Neural cell (in vitro differentiated cells): ENCODE results near the gene NPAS2.

Experiments
- EP300 ChIP-seq: fragments of 450-650 bp; conservative IDR thresholded peaks from 2 replicates; pipeline ENCODE4 v1.6.1; 2014; ENCODE audit warnings: antibody characterized with exemption, mild to moderate bottlenecking, moderate library complexity; ENCODE audit not compliant: poor library complexity, severe bottlenecking
- POLR2AphosphoS5 ChIP-seq: IDR thresholded peaks from 2 replicates; pipeline ENCODE4 v1.6.1; 2012
- SMC3 ChIP-seq: fragments of 450-650 bp; conservative IDR thresholded peaks from 2 replicates; pipeline ENCODE4 v1.6.1; 2014; ENCODE audit warnings: antibody characterized with exemption, mild to moderate bottlenecking, moderate library complexity; ENCODE audit not compliant: poor library complexity
- TAF1 ChIP-seq: IDR thresholded peaks from 2 replicates; pipeline ENCODE4 v1.6.1; 2012; ENCODE audit warnings: low read depth
- TF ChIP-seq, protein P1 (sequence below): fragments of 450-650 bp; IDR thresholded peaks from 2 replicates; pipeline ENCODE4 v1.5.1; 2014; ENCODE audit warnings: antibody characterized with exemption, mild to moderate bottlenecking, moderate library complexity; ENCODE audit not compliant: poor library complexity, severe bottlenecking
- TF ChIP-seq, protein P2 (sequence below): IDR thresholded peaks from 2 replicates; pipeline ENCODE4 v1.6.1; 2012; ENCODE audit warnings: borderline replicate concordance

DNA sequence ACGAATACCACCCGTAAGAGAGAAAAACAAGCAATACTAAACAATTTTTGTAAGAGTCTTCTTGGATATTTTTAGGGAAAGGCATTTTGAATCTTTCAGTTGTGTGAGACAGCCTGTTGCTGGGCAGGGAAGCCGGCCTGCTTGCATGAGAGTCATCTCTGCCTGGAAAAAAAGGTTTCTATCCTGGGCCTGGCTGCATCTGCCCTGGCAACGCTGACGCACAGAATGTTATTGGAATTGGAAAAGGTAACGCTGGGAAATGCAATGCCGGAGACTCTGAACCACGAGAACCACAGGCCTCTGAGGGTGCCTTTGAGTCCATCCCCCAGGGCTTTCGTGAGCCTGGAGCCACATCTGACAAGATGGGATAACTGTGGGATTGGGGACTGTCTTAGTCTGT, 17.9 kb upstream of the NPAS2 start:
- TF ChIP-seq, protein P1, sequence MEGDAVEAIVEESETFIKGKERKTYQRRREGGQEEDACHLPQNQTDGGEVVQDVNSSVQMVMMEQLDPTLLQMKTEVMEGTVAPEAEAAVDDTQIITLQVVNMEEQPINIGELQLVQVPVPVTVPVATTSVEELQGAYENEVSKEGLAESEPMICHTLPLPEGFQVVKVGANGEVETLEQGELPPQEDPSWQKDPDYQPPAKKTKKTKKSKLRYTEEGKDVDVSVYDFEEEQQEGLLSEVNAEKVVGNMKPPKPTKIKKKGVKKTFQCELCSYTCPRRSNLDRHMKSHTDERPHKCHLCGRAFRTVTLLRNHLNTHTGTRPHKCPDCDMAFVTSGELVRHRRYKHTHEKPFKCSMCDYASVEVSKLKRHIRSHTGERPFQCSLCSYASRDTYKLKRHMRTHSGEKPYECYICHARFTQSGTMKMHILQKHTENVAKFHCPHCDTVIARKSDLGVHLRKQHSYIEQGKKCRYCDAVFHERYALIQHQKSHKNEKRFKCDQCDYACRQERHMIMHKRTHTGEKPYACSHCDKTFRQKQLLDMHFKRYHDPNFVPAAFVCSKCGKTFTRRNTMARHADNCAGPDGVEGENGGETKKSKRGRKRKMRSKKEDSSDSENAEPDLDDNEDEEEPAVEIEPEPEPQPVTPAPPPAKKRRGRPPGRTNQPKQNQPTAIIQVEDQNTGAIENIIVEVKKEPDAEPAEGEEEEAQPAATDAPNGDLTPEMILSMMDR: no peak
- no peak for TF ChIP-seq POLR2AphosphoS5
- TF ChIP-seq TAF1: no peak
- TF ChIP-seq, protein P2, sequence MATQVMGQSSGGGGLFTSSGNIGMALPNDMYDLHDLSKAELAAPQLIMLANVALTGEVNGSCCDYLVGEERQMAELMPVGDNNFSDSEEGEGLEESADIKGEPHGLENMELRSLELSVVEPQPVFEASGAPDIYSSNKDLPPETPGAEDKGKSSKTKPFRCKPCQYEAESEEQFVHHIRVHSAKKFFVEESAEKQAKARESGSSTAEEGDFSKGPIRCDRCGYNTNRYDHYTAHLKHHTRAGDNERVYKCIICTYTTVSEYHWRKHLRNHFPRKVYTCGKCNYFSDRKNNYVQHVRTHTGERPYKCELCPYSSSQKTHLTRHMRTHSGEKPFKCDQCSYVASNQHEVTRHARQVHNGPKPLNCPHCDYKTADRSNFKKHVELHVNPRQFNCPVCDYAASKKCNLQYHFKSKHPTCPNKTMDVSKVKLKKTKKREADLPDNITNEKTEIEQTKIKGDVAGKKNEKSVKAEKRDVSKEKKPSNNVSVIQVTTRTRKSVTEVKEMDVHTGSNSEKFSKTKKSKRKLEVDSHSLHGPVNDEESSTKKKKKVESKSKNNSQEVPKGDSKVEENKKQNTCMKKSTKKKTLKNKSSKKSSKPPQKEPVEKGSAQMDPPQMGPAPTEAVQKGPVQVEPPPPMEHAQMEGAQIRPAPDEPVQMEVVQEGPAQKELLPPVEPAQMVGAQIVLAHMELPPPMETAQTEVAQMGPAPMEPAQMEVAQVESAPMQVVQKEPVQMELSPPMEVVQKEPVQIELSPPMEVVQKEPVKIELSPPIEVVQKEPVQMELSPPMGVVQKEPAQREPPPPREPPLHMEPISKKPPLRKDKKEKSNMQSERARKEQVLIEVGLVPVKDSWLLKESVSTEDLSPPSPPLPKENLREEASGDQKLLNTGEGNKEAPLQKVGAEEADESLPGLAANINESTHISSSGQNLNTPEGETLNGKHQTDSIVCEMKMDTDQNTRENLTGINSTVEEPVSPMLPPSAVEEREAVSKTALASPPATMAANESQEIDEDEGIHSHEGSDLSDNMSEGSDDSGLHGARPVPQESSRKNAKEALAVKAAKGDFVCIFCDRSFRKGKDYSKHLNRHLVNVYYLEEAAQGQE: no peak
- TF ChIP-seq EP300: no peak
- no peak for TF ChIP-seq SMC3
